Astrocyte (in vitro differentiated cells and primary cell): ENCODE results near the gene KIAA1586.

Source experiments
- EZH2 ChIP-seq: IDR thresholded peaks from 2 replicates; pipeline ENCODE4 v1.6.1; 2012; ENCODE audit warnings: mild to moderate bottlenecking, low read length, inconsistent platforms; ENCODE audit not compliant: insufficient read depth
- TF ChIP-seq, protein P1 (sequence below): IDR thresholded peaks from 2 replicates; pipeline ENCODE4 v1.5.1; 2011; ENCODE audit warnings: low read depth, mild to moderate bottlenecking, inconsistent platforms, low read length, moderate library complexity; ENCODE audit not compliant: insufficient read depth

DNA sequence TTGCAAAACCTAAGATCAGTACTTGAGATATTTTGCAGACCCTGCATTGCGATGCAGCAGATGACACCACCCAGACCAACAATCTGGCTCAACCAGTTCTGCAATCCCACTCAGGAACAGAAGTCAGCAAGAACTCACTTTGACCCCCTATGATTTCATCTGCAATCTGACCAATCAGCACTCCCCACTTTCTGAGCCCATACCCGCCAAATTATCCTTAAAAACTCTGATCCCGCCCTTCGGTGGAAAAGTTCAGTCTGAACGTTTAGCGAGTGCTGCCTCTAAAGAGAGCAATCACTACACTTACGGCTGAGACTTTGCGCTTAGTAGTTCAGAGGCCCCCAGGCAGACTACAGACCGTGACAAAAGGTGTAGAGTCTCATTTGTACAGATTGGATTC, 17.3 kb upstream of the KIAA1586 start:
- TF ChIP-seq, protein P1, sequence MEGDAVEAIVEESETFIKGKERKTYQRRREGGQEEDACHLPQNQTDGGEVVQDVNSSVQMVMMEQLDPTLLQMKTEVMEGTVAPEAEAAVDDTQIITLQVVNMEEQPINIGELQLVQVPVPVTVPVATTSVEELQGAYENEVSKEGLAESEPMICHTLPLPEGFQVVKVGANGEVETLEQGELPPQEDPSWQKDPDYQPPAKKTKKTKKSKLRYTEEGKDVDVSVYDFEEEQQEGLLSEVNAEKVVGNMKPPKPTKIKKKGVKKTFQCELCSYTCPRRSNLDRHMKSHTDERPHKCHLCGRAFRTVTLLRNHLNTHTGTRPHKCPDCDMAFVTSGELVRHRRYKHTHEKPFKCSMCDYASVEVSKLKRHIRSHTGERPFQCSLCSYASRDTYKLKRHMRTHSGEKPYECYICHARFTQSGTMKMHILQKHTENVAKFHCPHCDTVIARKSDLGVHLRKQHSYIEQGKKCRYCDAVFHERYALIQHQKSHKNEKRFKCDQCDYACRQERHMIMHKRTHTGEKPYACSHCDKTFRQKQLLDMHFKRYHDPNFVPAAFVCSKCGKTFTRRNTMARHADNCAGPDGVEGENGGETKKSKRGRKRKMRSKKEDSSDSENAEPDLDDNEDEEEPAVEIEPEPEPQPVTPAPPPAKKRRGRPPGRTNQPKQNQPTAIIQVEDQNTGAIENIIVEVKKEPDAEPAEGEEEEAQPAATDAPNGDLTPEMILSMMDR, result no peak
- no peak for TF ChIP-seq EZH2
